ENCODE results near the gene RNF4. TPM values are rescaled to one million over a fixed set of nuclear protein-coding genes. Genes with fewer than 3 reads are reported as not detected.

Gene RNF4
- total RNA-seq, 2 experiments from 2014 or later = 69.2 to 73.1 TPM

DNA sequence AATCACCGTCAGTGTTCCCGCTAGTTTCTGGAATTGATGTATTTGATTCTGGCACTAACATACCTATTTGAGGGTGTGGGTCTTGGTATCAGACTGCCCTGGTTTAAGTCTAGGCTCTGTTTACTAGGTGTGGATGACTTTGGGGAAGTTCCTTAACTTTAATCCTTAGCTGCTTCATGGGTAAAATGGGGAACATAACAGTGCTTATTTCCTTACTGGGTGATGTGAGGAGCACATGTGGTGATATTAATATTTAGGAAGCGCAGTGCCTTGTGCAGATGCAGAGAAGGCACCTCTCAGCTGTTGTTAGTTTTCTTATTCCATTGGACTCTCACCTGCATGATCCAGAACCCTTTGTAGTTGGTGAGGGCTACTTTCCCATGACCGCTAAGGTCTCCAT lies 17.1 kb downstream of the RNF4 start:
- Mint-ChIP-seq H3K36me3 (ENCODE audit: low read depth) (peaks cover 21% of the 10 kb centered on the region), H3K4me3 (no peak overlapping the region), H3K27me3 (ENCODE audit: low read depth) (no peaks in the 10 kb centered on the region), H3K4me1 (ENCODE audit: low read depth) (peaks cover 88% of the 10 kb centered on the region), H3K9me3 (no peaks in the 10 kb centered on the region), H3K27ac (peak overlapping the region; percentile 54)
- no peak for DNase-seq
- intact Hi-C loops (cut with micrococcal nuclease) = loop anchor here (1.0 kb wide), 1 partner anchor 17 kb away; the partner anchor contains the start of gene RNF4
- CTCF ChIA-PET = interaction anchor here (0.6 kb wide), 1 partner anchor 406 kb away, joined by 5 read pairs; no protein-coding TSS in a partner anchor

- intact Hi-C loops (cut with micrococcal nuclease) = no loop called here
- no peak overlapping the region for H3K4me3 Mint-ChIP-seq
- H3K36me3 Mint-ChIP-seq (ENCODE audit: low read depth) = peaks cover 24% of the 10 kb centered on the region
- no peaks in the 10 kb centered on the region for H3K27me3 Mint-ChIP-seq (ENCODE audit: low read depth)
- peaks cover 80% of the 10 kb centered on the region for H3K4me1 Mint-ChIP-seq (ENCODE audit: low read depth)
- CTCF ChIA-PET = interaction anchor here (0.6 kb wide), 1 partner anchor 44 kb away, joined by 5 read pairs; no protein-coding TSS in a partner anchor
- no peak for DNase-seq
- H3K9me3 Mint-ChIP-seq = no peaks in the 10 kb centered on the region
- peak overlapping the region; percentile 46 for H3K27ac Mint-ChIP-seq
Observed at GRCh38 chr4:2486981-2487380, 18.1 kb downstream of the RNF4 start.

DNA sequence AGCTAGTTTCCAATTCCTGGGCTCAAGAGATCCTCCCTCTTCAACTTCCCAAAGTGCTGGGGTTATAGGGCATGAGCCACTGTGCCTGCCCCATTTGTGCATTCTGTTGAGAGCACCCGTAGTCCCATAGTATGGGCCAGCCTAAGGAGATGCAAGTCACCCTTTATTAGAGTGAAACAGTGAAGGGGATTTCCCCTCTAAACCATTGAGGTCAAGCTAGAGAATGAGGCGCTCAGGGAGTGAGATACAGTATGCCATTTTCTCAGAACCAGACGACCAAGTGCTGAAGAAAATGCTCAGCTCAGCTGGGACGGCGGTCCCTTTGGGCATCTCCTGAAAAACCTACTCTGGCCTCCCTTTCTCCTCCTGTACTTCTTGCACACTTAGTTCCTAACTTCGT lies 18.7 kb downstream of the RNF4 start:
- peaks cover 27% of the 10 kb centered on the region for H3K36me3 Mint-ChIP-seq (ENCODE audit: low read depth)
- CTCF ChIA-PET = no interaction called here
- H3K4me3 Mint-ChIP-seq = no peak overlapping the region

GRCh38 chr4:2489081-2489805 lies 20.3 kb downstream of the RNF4 start:
- Mint-ChIP-seq H3K9me3 (no peaks in the 10 kb centered on the region), H3K27ac (peak overlapping the region; percentile 84), H3K27me3 (ENCODE audit: low read depth) (no peaks in the 10 kb centered on the region), H3K36me3 (ENCODE audit: low read depth) (peaks cover 32% of the 10 kb centered on the region), H3K4me1 (ENCODE audit: low read depth) (peaks cover 67% of the 10 kb centered on the region), H3K4me3 (no peak overlapping the region)
- intact Hi-C loops (cut with micrococcal nuclease) = no loop called here
- no peak for DNase-seq
- CTCF ChIA-PET = no interaction called here

More for the DNA sequence above, 18.7 kb downstream of the RNF4 start:
- intact Hi-C loops (cut with micrococcal nuclease) = no loop called here
- Mint-ChIP-seq H3K9me3 (no peaks in the 10 kb centered on the region), H3K27me3 (ENCODE audit: low read depth) (no peaks in the 10 kb centered on the region), H3K4me1 (ENCODE audit: low read depth) (peaks cover 76% of the 10 kb centered on the region), H3K27ac (peak overlapping the region; percentile 72)
- no peak for DNase-seq

GRCh38 chr4:2489841-2490552 lies 21.1 kb downstream of the RNF4 start:
- CTCF ChIA-PET = no interaction called here
- Mint-ChIP-seq H3K27me3 (ENCODE audit: low read depth) (no peaks in the 10 kb centered on the region), H3K27ac (peak overlapping the region; percentile 84), H3K36me3 (ENCODE audit: low read depth) (peaks cover 32% of the 10 kb centered on the region), H3K4me3 (no peak overlapping the region), H3K4me1 (ENCODE audit: low read depth) (peaks cover 61% of the 10 kb centered on the region), H3K9me3 (no peaks in the 10 kb centered on the region)
- DNase-seq = no peak
- intact Hi-C loops (cut with micrococcal nuclease) = no loop called here

GRCh38 chr4:2492970-2493369 lies 24.1 kb downstream of the RNF4 start:
- Mint-ChIP-seq H3K36me3 (ENCODE audit: low read depth) (peaks cover 46% of the 10 kb centered on the region), H3K27ac (peak overlapping the region; percentile 65)
- no peak for DNase-seq

DNA sequence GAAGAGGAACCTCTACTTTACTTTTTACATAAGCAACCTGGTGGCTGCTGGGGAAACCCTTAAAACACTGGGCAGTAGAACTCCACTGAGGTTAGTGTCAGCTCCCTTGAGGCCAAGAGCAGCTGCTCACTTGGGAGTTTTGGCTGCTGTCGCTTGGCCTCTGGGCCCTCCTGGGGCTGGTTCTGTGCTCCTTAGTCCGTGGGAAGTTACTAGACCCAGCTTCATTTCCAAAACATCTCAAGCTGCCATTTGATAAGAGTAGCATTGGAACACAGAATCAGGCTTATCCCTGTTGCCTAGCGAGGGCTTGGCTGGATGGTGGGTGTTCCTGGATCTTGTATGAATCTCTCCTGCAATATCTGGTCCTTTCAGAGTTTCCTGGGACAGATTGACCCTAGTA lies 26.1 kb downstream of the RNF4 start:
- intact Hi-C loops (cut with micrococcal nuclease) = no loop called here
- Mint-ChIP-seq H3K36me3 (ENCODE audit: low read depth) (peaks cover 45% of the 10 kb centered on the region), H3K4me1 (ENCODE audit: low read depth) (peaks cover 21% of the 10 kb centered on the region), H3K9me3 (no peaks in the 10 kb centered on the region), H3K27me3 (ENCODE audit: low read depth) (no peaks in the 10 kb centered on the region), H3K4me3 (no peak overlapping the region), H3K27ac (no peak overlapping the region)
- no peak for DNase-seq
- CTCF ChIA-PET = no interaction called here

More at GRCh38 chr4:2492970-2493369, 24.1 kb downstream of the RNF4 start:
- H3K27me3 Mint-ChIP-seq (ENCODE audit: low read depth) = no peaks in the 10 kb centered on the region
- CTCF ChIA-PET = no interaction called here
- H3K9me3 Mint-ChIP-seq = no peaks in the 10 kb centered on the region
- H3K4me3 Mint-ChIP-seq = peak overlapping the region; percentile 6
- intact Hi-C loops (cut with micrococcal nuclease) = no loop called here
- H3K4me1 Mint-ChIP-seq (ENCODE audit: low read depth) = peaks cover 34% of the 10 kb centered on the region

- no peak overlapping the region for H3K4me3 Mint-ChIP-seq
- DNase-seq = no peak
- CTCF ChIA-PET = no interaction called here
- peaks cover 14% of the 10 kb centered on the region for H3K4me1 Mint-ChIP-seq (ENCODE audit: low read depth)
- H3K36me3 Mint-ChIP-seq (ENCODE audit: low read depth) = peaks cover 47% of the 10 kb centered on the region
- H3K27ac Mint-ChIP-seq = no peak overlapping the region
- no peaks in the 10 kb centered on the region for H3K9me3 Mint-ChIP-seq
- intact Hi-C loops (cut with micrococcal nuclease) = no loop called here
- H3K27me3 Mint-ChIP-seq (ENCODE audit: low read depth) = no peaks in the 10 kb centered on the region
Observed at GRCh38 chr4:2497324-2497723, 28.4 kb downstream of the RNF4 start.

- CTCF ChIA-PET = no interaction called here
Observed at GRCh38 chr4:2497931-2498330, 29.0 kb downstream of the RNF4 start.

GRCh38 chr4:2500547-2500946 lies 31.6 kb downstream of the RNF4 start:
- peak overlapping the region; percentile 50 for H3K27ac Mint-ChIP-seq

More at GRCh38 chr4:2497931-2498330, 29.0 kb downstream of the RNF4 start:
- Mint-ChIP-seq H3K4me3 (no peak overlapping the region), H3K4me1 (ENCODE audit: low read depth) (peaks cover 9% of the 10 kb centered on the region), H3K27me3 (ENCODE audit: low read depth) (no peaks in the 10 kb centered on the region), H3K9me3 (no peaks in the 10 kb centered on the region), H3K36me3 (ENCODE audit: low read depth) (peaks cover 42% of the 10 kb centered on the region), H3K27ac (no peak overlapping the region)
- intact Hi-C loops (cut with micrococcal nuclease) = no loop called here
- DNase-seq = no peak

DNA sequence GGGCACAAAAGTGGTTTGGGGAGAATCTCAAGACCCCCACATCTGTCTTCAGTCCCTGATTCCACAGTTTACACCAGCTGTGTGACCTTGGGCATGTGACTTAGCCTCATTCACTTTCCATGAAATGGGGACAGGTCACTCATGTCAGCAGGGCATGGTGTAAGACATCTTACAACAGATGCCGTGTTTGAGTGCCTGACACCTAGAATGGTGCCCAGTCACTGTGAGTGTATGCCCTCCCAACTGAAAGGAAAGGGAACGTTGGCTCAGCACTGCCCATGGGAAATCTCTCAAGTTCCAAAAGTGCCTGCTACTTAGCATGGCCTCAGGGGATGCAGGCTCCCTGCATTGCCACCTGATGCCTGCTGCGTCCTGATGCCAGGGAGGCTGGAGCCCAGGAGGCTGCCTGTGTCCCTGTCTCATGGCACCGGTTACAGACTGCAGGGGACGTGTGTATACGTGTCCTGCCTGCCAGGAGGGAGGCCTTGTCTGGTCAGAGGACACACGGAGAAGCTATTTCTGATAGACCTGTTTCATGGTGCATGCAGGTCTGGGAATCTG lies 32.2 kb downstream of the RNF4 start:
- Mint-ChIP-seq H3K36me3 (ENCODE audit: low read depth) (peaks cover 43% of the 10 kb centered on the region), H3K27ac (peak overlapping the region; percentile 55), H3K9me3 (no peaks in the 10 kb centered on the region), H3K27me3 (ENCODE audit: low read depth) (no peaks in the 10 kb centered on the region), H3K4me1 (ENCODE audit: low read depth) (peaks cover 7% of the 10 kb centered on the region), H3K4me3 (no peak overlapping the region)
- CTCF ChIA-PET = no interaction called here
- intact Hi-C loops (cut with micrococcal nuclease) = no loop called here
- DNase-seq = no peak

More at GRCh38 chr4:2500547-2500946, 31.6 kb downstream of the RNF4 start:
- Mint-ChIP-seq H3K27me3 (ENCODE audit: low read depth) (no peaks in the 10 kb centered on the region), H3K4me1 (ENCODE audit: low read depth) (peaks cover 7% of the 10 kb centered on the region), H3K36me3 (ENCODE audit: low read depth) (peaks cover 45% of the 10 kb centered on the region), H3K9me3 (no peaks in the 10 kb centered on the region), H3K4me3 (no peak overlapping the region)
- intact Hi-C loops (cut with micrococcal nuclease) = no loop called here
- no peak for DNase-seq
- CTCF ChIA-PET = no interaction called here

- no peak overlapping the region for H3K27ac Mint-ChIP-seq
- no peaks in the 10 kb centered on the region for H3K9me3 Mint-ChIP-seq
- no peaks in the 10 kb centered on the region for H3K27me3 Mint-ChIP-seq (ENCODE audit: low read depth)
- no peak overlapping the region for H3K4me3 Mint-ChIP-seq
- peaks cover 7% of the 10 kb centered on the region for H3K4me1 Mint-ChIP-seq (ENCODE audit: low read depth)
- intact Hi-C loops (cut with micrococcal nuclease) = no loop called here
- CTCF ChIA-PET = interaction anchor here (0.8 kb wide), 1 partner anchor 35 kb away, joined by 3 read pairs; the partner anchor contains the start of gene RNF4
- DNase-seq = no peak
- H3K36me3 Mint-ChIP-seq (ENCODE audit: low read depth) = peaks cover 39% of the 10 kb centered on the region
Observed at GRCh38 chr4:2503809-2504208, 34.9 kb downstream of the RNF4 start.
